Measurements from ENCODE around the gene TMEM132A.

GRCh38 chr11:60942970-60943565 is 18.8 kb downstream of the TMEM132A start:
- TF ChIP-seq CTCF (IDR thresholded peaks at IDR 0.05; ENCODE audit: low read length) (no peak), EZH2 (optimal IDR thresholded peaks at IDR 0.05; ENCODE audit: low read depth, low read length) (no peak), EZH2phosphoT487 (IDR thresholded peaks at IDR 0.05; ENCODE audit: low read length) (no peak)
